ENCODE data around the gene POLR3H. TPM values are rescaled to one million over a fixed set of nuclear protein-coding genes. Genes with fewer than 3 reads are reported as not detected.

POLR3H gene
- total RNA-seq, 1 donor from 2014 or later, result 46.6 TPM

DNA sequence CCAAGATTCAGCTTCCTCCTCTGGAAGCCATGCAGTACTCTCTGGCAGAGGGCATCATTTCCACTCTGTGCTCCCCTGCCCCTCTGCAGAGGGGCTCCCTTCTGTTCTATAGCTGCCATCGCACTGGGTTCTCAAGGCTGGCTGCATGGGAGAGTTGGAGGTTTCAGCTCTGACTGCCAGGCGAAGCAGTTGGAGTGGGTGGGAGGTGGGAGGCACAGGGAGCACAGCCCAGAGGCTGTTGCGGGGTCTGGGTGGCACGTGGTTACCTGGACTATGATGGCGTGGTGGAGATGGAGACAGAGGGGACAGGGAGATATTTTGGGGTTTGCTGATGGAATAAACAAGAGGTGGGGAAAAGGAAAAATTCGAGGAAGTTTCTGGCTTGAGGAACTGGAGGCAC lies 40.6 kb upstream of the POLR3H start:
- H3K27ac Mint-ChIP-seq, result no peak overlapping the region
- no peak overlapping the region for H3K4me3 Mint-ChIP-seq

DNA sequence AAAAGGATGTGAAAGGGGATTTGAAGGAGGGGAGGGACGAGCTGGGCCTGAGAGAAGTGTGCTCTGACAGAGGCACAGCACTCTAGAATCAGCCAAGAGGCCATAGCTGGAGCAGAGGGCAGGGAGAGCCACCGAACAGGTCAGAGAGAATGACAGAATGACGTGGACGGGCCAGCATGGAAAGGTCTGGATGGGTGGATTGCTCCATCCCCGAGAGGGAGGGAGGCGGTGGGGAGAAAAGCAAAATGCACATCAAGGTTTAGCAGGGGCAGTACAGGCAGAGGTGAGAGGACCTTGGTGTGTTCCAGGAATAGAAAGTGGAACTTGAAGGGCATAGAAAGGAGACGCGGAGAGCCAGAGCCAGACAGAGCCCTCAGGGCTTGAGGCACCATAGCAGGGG lies 38.4 kb upstream of the POLR3H start:
- no peak for DNase-seq (ENCODE audit: extremely low spot score, unreplicated experiment)
- H3K9me3 Mint-ChIP-seq, result no peaks in the 10 kb centered on the region
- TF ChIP-seq, protein P1, sequence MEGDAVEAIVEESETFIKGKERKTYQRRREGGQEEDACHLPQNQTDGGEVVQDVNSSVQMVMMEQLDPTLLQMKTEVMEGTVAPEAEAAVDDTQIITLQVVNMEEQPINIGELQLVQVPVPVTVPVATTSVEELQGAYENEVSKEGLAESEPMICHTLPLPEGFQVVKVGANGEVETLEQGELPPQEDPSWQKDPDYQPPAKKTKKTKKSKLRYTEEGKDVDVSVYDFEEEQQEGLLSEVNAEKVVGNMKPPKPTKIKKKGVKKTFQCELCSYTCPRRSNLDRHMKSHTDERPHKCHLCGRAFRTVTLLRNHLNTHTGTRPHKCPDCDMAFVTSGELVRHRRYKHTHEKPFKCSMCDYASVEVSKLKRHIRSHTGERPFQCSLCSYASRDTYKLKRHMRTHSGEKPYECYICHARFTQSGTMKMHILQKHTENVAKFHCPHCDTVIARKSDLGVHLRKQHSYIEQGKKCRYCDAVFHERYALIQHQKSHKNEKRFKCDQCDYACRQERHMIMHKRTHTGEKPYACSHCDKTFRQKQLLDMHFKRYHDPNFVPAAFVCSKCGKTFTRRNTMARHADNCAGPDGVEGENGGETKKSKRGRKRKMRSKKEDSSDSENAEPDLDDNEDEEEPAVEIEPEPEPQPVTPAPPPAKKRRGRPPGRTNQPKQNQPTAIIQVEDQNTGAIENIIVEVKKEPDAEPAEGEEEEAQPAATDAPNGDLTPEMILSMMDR (conservative IDR thresholded peaks at IDR 0.05), result no peak
- no peak overlapping the region for H3K4me3 Mint-ChIP-seq
- H3K4me1 Mint-ChIP-seq (ENCODE audit: unreplicated experiment), result no peaks in the 10 kb centered on the region
- H3K27ac Mint-ChIP-seq, result peak overlapping the region; percentile 3
- no peaks in the 10 kb centered on the region for H3K27me3 Mint-ChIP-seq
- H3K36me3 Mint-ChIP-seq, result peaks cover 7% of the 10 kb centered on the region

More for the DNA sequence above, 40.6 kb upstream of the POLR3H start:
- H3K36me3 Mint-ChIP-seq, result peaks cover 7% of the 10 kb centered on the region
- no peaks in the 10 kb centered on the region for H3K9me3 Mint-ChIP-seq
- DNase-seq (ENCODE audit: extremely low spot score, unreplicated experiment), result no peak
- H3K27me3 Mint-ChIP-seq, result no peaks in the 10 kb centered on the region
- peaks cover 5% of the 10 kb centered on the region for H3K4me1 Mint-ChIP-seq (ENCODE audit: unreplicated experiment)
- TF ChIP-seq, protein P1 (conservative IDR thresholded peaks at IDR 0.05), result no peak

DNA sequence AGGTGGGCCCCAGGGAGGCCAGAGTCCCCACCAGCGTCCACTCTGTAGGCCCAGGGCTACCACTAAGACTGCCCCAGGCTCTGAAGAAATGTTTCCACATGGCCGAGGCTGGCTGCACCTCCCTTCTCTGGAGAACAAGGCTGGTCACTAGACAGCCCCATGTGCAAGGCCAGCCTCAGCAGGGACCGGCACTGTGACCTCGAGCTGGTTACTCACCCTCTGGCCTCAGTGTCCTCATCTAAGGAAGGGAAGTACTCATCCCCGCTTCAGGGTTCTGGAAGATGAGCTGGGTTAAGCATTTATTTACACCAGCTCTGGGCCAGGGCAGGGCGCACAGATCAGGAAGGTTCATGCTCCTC lies 35.7 kb upstream of the POLR3H start:
- Mint-ChIP-seq H3K4me1 (ENCODE audit: unreplicated experiment) (peaks cover 3% of the 10 kb centered on the region), H3K36me3 (peaks cover 13% of the 10 kb centered on the region), H3K4me3 (no peak overlapping the region), H3K9me3 (no peaks in the 10 kb centered on the region), H3K27me3 (no peaks in the 10 kb centered on the region), H3K27ac (no peak overlapping the region)
- TF ChIP-seq, protein P1 (conservative IDR thresholded peaks at IDR 0.05), result no peak
- DNase-seq (ENCODE audit: extremely low spot score, unreplicated experiment), result no peak

DNA sequence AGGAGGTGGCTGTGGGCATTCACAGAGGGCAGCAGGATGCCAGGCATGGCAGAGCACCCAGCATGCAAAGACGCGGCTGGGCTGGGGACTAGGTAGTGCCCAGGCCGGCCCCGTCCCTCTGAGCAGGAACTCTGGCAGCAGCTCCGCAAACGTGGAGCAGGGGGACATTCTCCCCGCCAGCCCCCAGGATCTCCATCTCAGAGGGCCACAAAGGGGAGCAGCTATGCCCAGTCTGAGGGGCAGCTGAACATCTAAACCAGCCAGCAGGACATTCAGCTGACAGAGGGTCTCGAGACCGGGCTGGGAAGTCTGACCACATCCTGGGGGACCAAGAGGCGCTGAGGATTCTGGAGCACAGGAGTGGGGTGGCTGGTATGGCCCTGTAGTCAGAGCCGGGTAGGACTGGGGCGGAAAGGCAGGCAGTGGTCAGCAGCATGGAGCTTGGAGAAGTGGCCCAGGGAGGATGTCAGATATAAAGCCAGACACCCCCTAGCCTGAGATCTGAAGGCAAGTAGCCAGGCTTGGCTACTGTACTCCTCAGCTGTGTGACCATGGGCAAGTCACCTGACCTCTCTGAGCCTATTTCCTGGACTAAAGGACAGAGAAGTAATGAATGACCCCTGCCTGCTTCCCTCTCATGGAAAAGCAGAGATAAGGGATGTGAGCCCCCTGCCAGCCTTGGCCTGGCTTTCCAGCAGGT lies 35.2 kb upstream of the POLR3H start:
- H3K9me3 Mint-ChIP-seq, result no peaks in the 10 kb centered on the region
- TF ChIP-seq, protein P1 (conservative IDR thresholded peaks at IDR 0.05), result no peak
- H3K4me1 Mint-ChIP-seq (ENCODE audit: unreplicated experiment), result peaks cover 3% of the 10 kb centered on the region
- H3K27me3 Mint-ChIP-seq, result no peaks in the 10 kb centered on the region
- H3K4me3 Mint-ChIP-seq, result no peak overlapping the region
- DNase-seq (ENCODE audit: extremely low spot score, unreplicated experiment), result no peak
- no peak overlapping the region for H3K27ac Mint-ChIP-seq
- H3K36me3 Mint-ChIP-seq, result peaks cover 13% of the 10 kb centered on the region

DNA sequence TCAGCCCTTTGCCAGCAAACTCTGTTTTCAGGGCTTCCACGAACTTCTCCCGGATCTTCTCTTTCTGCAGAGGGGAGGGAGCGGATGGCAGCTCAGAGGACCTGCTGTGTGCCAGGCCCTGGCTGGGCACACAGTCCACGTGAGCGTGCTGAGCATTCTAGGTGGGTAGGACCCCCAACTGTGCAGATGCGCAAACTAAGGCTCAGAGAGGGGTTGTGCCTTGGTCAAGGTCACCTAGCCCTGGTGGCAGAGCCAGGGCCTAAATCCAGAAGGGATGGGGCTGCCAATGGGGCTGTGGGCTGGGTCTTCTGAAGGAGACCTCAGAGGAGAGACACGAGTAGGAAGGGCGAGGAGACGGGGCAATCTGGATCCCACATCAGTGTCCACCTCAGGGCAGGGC lies 34.5 kb upstream of the POLR3H start:
- H3K27ac Mint-ChIP-seq, result no peak overlapping the region
- H3K4me3 Mint-ChIP-seq, result no peak overlapping the region
- no peak for DNase-seq (ENCODE audit: extremely low spot score, unreplicated experiment)
- no peaks in the 10 kb centered on the region for H3K9me3 Mint-ChIP-seq
- TF ChIP-seq, protein P1 (conservative IDR thresholded peaks at IDR 0.05), result no peak
- H3K36me3 Mint-ChIP-seq, result peaks cover 13% of the 10 kb centered on the region
- H3K27me3 Mint-ChIP-seq, result no peaks in the 10 kb centered on the region
- peaks cover 3% of the 10 kb centered on the region for H3K4me1 Mint-ChIP-seq (ENCODE audit: unreplicated experiment)
